HAP-1 (cell line): ENCODE measurements around the gene DAB2.
"Not testable (repeated sequence)": the region's sequence is repeated elsewhere in the genome, so short reads cannot be mapped to it uniquely, and the experiment has no call there.

Experiments
- DNase-seq, 2 experiments: peaks; one replicate each; pipeline ENCODE4 v3.0.0-alpha.2; 2016 to 2020; ENCODE audit warnings: low spot score in 2 of 2
- H3K27me3 ChIP-seq: fragments of 250-450 bp; sonication (Bioruptor Pico); 2 replicates; pipeline ENCODE4 v1.5.1; 2020; ENCODE audit warnings: low read depth, mild to moderate bottlenecking, moderate library complexity
- H3K36me3 ChIP-seq: fragments of 250-450 bp; sonication (Bioruptor Pico); replicated peaks from 2 replicates; pipeline ENCODE4 v1.5.1; 2020; ENCODE audit warnings: mild to moderate bottlenecking
- H3K4me1 ChIP-seq: fragments of 250-450 bp; sonication (Bioruptor Pico); 2 replicates; pipeline ENCODE4 v1.5.1; 2020; ENCODE audit warnings: mild to moderate bottlenecking
- H3K4me3 ChIP-seq: fragments of 250-450 bp; sonication (Bioruptor Pico); 2 replicates; pipeline ENCODE4 v1.5.1; 2020; ENCODE audit warnings: mild to moderate bottlenecking, moderate library complexity
- H3K9me3 ChIP-seq: fragments of 250-450 bp; sonication (Bioruptor Pico); 2 replicates; pipeline ENCODE4 v1.5.1; 2020; ENCODE audit warnings: mild to moderate bottlenecking, moderate library complexity
- in situ Hi-C: fragments of 300-500 bp; cut with MboI; formaldehyde crosslinking; loops from 3 replicates; pipeline ENCODE4 v1.14.3; 2020; ENCODE audit warnings: low sequenced_read_pairs, inconsistent platforms, mixed read lengths

DAB2 gene

GRCh38 chr5:39403761-39404160 lies 21.0 kb downstream of the DAB2 start:
- H3K9me3 ChIP-seq, in situ Hi-C loops, H3K27me3 ChIP-seq, H3K4me1 ChIP-seq, H3K4me3 ChIP-seq, DNase-seq, H3K36me3 ChIP-seq: not testable (repeated sequence)

- H3K4me1 ChIP-seq, H3K36me3 ChIP-seq, H3K27me3 ChIP-seq, H3K4me3 ChIP-seq, in situ Hi-C loops, H3K9me3 ChIP-seq, DNase-seq: not testable (repeated sequence)
These were observed 22.6 kb downstream of the DAB2 start for GRCh38 chr5:39402140-39402539.

GRCh38 chr5:39400713-39401578 lies 23.8 kb downstream of the DAB2 start:
- Histone ChIP-seq H3K4me3 (no peak overlapping the region), H3K4me1 (0 out of 2 replicates have a peak, but pooled peaks cover 2% of the 10 kb centered on the region), H3K36me3 (no peaks in the 10 kb centered on the region), H3K27me3 (no peaks in the 10 kb centered on the region), H3K9me3 (no peaks in the 10 kb centered on the region)
- in situ Hi-C loops: no loop called here
- peak in 1 of 2 experiments; percentile 28 for DNase-seq

DNA sequence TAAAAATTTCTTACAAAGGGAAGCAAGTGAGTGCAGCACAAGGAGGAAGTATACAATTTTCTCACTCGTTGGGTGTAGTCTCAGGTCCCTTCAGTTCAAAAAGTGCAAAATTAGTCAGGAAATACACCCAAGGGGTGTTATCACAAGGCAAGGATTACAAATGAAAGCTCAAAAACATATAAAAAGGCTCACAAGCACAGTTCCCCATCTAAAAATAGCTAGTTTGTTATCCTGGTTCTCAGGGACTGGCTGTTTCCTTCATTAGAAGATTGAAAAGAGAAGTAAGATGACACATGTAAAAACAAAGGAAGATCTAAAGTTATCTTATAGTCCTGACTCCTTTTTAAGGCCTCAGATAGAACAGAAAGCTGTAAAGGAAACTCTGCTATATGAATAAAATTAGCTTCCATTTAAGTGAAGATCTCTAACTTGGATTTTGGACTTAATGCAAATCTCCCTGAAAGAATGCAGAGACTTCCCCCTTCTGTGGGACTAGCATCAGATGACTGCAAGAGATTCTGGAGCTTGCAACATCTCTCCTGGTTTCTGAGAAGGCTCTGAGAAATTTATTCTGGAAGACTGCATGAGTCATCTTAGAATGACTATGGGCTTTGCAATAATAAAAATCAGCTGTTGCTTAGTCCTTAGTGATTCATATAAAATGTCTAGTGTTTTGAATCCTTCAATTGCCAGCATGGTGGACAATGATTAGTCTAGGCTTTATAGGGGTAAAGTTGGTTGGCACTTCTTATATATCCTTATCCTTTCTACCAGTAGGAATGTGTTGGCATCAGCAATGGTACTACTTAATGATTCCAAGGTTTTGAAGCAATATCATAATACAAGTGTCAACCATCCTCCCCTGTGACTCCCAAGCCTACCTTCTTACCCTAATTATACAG lies 25.4 kb downstream of the DAB2 start:
- H3K9me3 ChIP-seq: no peaks in the 10 kb centered on the region
- H3K27me3 ChIP-seq: no peaks in the 10 kb centered on the region
- no peak for DNase-seq
- H3K4me3 ChIP-seq: no peak overlapping the region
- in situ Hi-C loops: no loop called here
- H3K36me3 ChIP-seq: no peaks in the 10 kb centered on the region
- H3K4me1 ChIP-seq: 0 out of 2 replicates have a peak, but pooled peaks cover 2% of the 10 kb centered on the region

- in situ Hi-C loops: no loop called here
- Histone ChIP-seq H3K36me3 (no peaks in the 10 kb centered on the region), H3K27me3 (no peaks in the 10 kb centered on the region), H3K4me1 (0 out of 2 replicates have a peak, but pooled peaks cover 2% of the 10 kb centered on the region), H3K4me3 (no peak overlapping the region), H3K9me3 (no peaks in the 10 kb centered on the region)
- DNase-seq: no peak
These were observed 27.9 kb downstream of the DAB2 start for GRCh38 chr5:39396843-39397242.

DNA sequence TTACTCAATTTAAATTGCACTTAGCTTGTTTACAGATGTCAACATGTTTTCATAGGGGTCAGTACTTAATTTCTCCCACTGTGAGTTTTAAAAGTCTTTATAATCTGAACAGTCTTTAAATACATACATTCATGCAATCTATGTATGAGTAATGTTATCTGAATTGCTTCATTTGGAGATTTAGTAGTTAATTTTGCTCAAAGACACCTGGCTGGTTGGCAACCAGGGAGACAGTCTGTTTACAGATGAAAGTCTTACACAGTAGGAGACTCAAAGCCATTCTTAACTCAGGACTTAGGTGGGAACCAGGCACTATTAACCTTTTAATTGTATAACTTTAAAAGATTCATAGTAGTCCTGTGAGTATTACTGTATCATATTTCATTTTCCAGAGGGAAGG lies 29.3 kb downstream of the DAB2 start:
- DNase-seq: no peak
- H3K9me3 ChIP-seq: no peaks in the 10 kb centered on the region
- H3K36me3 ChIP-seq: no peaks in the 10 kb centered on the region
- no peaks in the 10 kb centered on the region for H3K4me1 ChIP-seq
- in situ Hi-C loops: no loop called here
- H3K4me3 ChIP-seq: no peak overlapping the region
- H3K27me3 ChIP-seq: no peaks in the 10 kb centered on the region

GRCh38 chr5:39394946-39395345 lies 29.8 kb downstream of the DAB2 start:
- H3K4me1 ChIP-seq: no peaks in the 10 kb centered on the region
- no peaks in the 10 kb centered on the region for H3K27me3 ChIP-seq
- H3K9me3 ChIP-seq: no peaks in the 10 kb centered on the region
- no peaks in the 10 kb centered on the region for H3K36me3 ChIP-seq
- in situ Hi-C loops: no loop called here
- no peak for DNase-seq
- no peak overlapping the region for H3K4me3 ChIP-seq

DNA sequence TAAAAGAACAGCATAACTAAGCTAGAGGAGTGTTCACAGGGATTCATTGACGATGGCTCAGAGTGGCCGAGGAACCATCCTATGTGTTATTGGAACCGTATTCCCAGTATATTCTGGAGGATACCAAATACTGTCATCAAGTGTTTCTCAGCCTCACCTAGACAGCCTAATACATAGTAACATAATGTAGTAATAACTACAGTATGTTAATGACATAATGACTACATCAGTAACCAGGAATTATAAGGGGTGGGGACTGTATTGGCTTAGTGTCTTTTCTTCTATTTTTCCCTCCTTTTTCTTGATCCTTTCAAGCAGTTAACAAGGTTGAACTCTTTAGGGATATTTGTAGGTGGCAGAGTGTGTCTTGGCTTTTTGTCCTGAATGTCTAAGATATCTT lies 33.8 kb downstream of the DAB2 start:
- Histone ChIP-seq H3K9me3 (no peaks in the 10 kb centered on the region), H3K4me3 (no peak overlapping the region), H3K4me1 (no peaks in the 10 kb centered on the region), H3K36me3 (no peaks in the 10 kb centered on the region), H3K27me3 (no peaks in the 10 kb centered on the region)
- in situ Hi-C loops: no loop called here
- DNase-seq: no peak

GRCh38 chr5:39387293-39387692 lies 37.5 kb downstream of the DAB2 start:
- Histone ChIP-seq H3K9me3 (no peaks in the 10 kb centered on the region), H3K36me3 (no peaks in the 10 kb centered on the region), H3K4me3 (no peak overlapping the region), H3K4me1 (no peaks in the 10 kb centered on the region), H3K27me3 (no peaks in the 10 kb centered on the region)
- no peak for DNase-seq
- in situ Hi-C loops: loop anchor here (10.0 kb wide), 1 partner anchor 168 kb away; no protein-coding TSS in a partner anchor

GRCh38 chr5:39384271-39384670 lies 40.5 kb downstream of the DAB2 start:
- in situ Hi-C loops: loop anchor here (10.0 kb wide), 1 partner anchor 171 kb away; no protein-coding TSS in a partner anchor
- no peak overlapping the region for H3K4me3 ChIP-seq
- H3K4me1 ChIP-seq: no peaks in the 10 kb centered on the region
- H3K27me3 ChIP-seq: no peaks in the 10 kb centered on the region
- no peaks in the 10 kb centered on the region for H3K36me3 ChIP-seq
- no peak for DNase-seq
- H3K9me3 ChIP-seq: no peaks in the 10 kb centered on the region

DNA sequence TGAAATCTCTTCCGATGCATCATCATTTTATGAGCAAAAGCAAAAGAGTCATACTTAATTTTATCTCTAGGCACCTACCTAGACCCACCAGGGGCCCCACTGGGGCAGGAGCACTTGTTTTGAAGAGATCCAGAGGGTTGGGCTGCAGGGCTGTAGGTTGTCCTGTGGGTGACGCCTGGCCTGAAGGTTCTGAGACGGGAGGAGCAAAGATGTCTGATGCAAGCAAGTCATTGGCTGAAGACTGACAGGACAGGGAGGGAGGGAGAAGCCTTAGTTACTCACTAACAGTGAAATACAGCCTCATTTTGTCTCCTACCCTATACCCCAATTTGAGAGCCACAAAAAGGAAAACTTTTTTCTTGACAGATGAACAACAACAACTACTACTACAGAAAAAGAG lies 43.4 kb downstream of the DAB2 start:
- in situ Hi-C loops: loop anchor here (10.0 kb wide), 1 partner anchor 173 kb away; no protein-coding TSS in a partner anchor
- DNase-seq: no peak
- H3K4me3 ChIP-seq: no peak overlapping the region

DNA sequence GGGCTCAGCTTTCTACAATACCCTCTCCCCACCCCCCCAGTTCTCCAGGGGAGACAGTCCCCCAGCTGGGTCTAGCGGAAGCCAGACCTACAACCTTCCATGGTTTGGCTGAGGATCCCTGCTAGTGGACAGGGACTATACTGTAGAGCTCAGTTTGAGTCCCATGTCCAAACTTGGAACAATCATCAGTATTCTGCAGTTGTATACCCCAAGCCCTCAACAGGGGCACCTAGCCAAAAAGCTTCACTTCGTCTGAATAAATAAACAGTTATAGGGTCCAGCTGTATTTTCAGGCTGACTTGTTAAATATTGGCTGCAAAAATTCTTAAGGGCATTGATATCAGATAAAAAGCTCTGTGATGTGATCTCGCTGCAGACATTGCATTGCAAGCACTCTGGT lies 45.1 kb downstream of the DAB2 start:
- in situ Hi-C loops: loop anchor here (10.0 kb wide), 1 partner anchor 175 kb away; no protein-coding TSS in a partner anchor

More for the DNA sequence above, 43.4 kb downstream of the DAB2 start:
- no peaks in the 10 kb centered on the region for H3K4me1 ChIP-seq
- H3K36me3 ChIP-seq: no peaks in the 10 kb centered on the region
- H3K27me3 ChIP-seq: no peaks in the 10 kb centered on the region
- H3K9me3 ChIP-seq: no peaks in the 10 kb centered on the region

DNA sequence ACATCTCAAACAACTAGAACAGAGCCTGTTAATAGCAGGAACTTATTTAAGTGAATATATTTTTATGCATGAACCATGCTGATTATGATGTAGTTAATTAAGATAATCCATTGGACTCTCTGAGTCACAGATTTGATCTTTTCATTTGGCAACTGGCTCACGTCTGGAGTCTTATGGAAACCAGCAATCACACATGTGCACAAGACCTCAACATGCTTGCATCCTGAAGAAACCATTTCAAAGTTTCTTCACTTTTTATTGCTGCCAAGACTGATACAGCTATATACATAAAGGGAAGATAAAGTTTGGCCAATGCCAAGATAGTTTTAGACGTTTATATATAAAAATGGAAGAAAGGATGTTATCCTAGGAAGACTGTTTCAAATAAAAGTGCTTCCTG lies 47.2 kb downstream of the DAB2 start:
- Histone ChIP-seq H3K27me3 (no peaks in the 10 kb centered on the region), H3K4me3 (no peak overlapping the region), H3K36me3 (no peaks in the 10 kb centered on the region), H3K4me1 (no peaks in the 10 kb centered on the region), H3K9me3 (no peaks in the 10 kb centered on the region)
- in situ Hi-C loops: no loop called here
- no peak for DNase-seq

More for the DNA sequence above, 45.1 kb downstream of the DAB2 start:
- Histone ChIP-seq H3K27me3 (no peaks in the 10 kb centered on the region), H3K36me3 (no peaks in the 10 kb centered on the region), H3K4me3 (no peak overlapping the region), H3K9me3 (no peaks in the 10 kb centered on the region), H3K4me1 (no peaks in the 10 kb centered on the region)
- DNase-seq: no peak

GRCh38 chr5:39376293-39376714 lies 48.5 kb downstream of the DAB2 start:
- no peaks in the 10 kb centered on the region for H3K27me3 ChIP-seq
- DNase-seq: peak; percentile 41 to 65
- no peak overlapping the region for H3K4me3 ChIP-seq
- H3K36me3 ChIP-seq: no peaks in the 10 kb centered on the region
- no peaks in the 10 kb centered on the region for H3K9me3 ChIP-seq
- H3K4me1 ChIP-seq: no peaks in the 10 kb centered on the region
- in situ Hi-C loops: no loop called here
